Uterus (tissue), 4 donors: ENCODE measurements around the gene LHPP. TPM values are rescaled to one million over a fixed set of nuclear protein-coding genes. Genes with fewer than 3 reads are reported as not detected.

Experiments used
- DNase-seq, 2 donors: peaks; one replicate each; pipeline ENCODE4 v3.0.0-alpha.2; 2019 to 2020
- H3K27ac ChIP-seq, 2 donors: fragments of 200-600 bp; sonication (generic); 1 replicate in 1 of 2; 2 replicates in 1 of 2; pipeline ENCODE4 v1.5.1; 2016 to 2018
- H3K27me3 ChIP-seq, 2 donors: fragments of 200-600 bp; sonication (generic); one replicate each; pipeline ENCODE4 v1.5.1; 2018 to 2019; ENCODE audit warnings: control low read depth in 1 of 2
- H3K36me3 ChIP-seq, 2 donors: fragments of 200-600 bp; sonication (generic); one replicate each; pipeline ENCODE4 v1.5.1; 2019; ENCODE audit warnings: control low read depth in 1 of 2
- H3K4me1 ChIP-seq, 2 donors: fragments of 200-600 bp; sonication (generic); one replicate each; pipeline ENCODE4 v1.5.1; 2018 to 2019; ENCODE audit warnings: control low read depth in 1 of 2
- H3K4me3 ChIP-seq, 2 donors: fragments of 200-600 bp; sonication (generic); 1 replicate in 1 of 2; 2 replicates in 1 of 2; pipeline ENCODE4 v1.5.1; 2018 to 2019; ENCODE audit warnings: mild to moderate bottlenecking in 1 of 2
- H3K9me3 ChIP-seq, 2 donors: fragments of 200-600 bp; sonication (generic); one replicate each; pipeline ENCODE4 v1.5.1; 2019; ENCODE audit warnings: control low read depth in 1 of 2
- CTCF ChIP-seq, 4 experiments: fragments of 200-600 bp in 2 of 4; fragments of 450-650 bp in 2 of 4; sonication (generic) in 2 of 4; IDR thresholded peaks; one replicate each; pipeline ENCODE4 v1.5.1; 2016 to 2019; ENCODE audit warnings: antibody characterized with exemption in 4 of 4, mild to moderate bottlenecking in 2 of 4, moderate library complexity in 1 of 4
- POLR2A ChIP-seq, 2 donors: fragments of 450-650 bp; IDR thresholded peaks; one replicate each; pipeline ENCODE4 v1.6.1; 2016; ENCODE audit warnings: antibody characterized with exemption in 2 of 2, mild to moderate bottlenecking in 1 of 2, moderate library complexity in 1 of 2
- intact Hi-C: fragments of 100-400 bp; cut with DNase I; formaldehyde crosslinking; loops from one replicate; pipeline ENCODE4 v1.15.1; 2023; ENCODE audit warnings: low total_unique reads
- total RNA-seq, 4 donors: library from RNA; depleted of rRNA in 3 of 4; stranded (reverse); fragments of >200 nt in 3 of 4; gene quantifications; one replicate each; pipeline versions ENCODE4 v1.1.0 to v1.2.4, GENCODE V29; 2014 to 2023
- donor health status: DM: yes; HTN: yes; CAD: no.

Gene LHPP
- total RNA-seq, 4 donors from 2014 or later = 0.51 to 23.2 (median 15.3) TPM; not detected in 1

DNA sequence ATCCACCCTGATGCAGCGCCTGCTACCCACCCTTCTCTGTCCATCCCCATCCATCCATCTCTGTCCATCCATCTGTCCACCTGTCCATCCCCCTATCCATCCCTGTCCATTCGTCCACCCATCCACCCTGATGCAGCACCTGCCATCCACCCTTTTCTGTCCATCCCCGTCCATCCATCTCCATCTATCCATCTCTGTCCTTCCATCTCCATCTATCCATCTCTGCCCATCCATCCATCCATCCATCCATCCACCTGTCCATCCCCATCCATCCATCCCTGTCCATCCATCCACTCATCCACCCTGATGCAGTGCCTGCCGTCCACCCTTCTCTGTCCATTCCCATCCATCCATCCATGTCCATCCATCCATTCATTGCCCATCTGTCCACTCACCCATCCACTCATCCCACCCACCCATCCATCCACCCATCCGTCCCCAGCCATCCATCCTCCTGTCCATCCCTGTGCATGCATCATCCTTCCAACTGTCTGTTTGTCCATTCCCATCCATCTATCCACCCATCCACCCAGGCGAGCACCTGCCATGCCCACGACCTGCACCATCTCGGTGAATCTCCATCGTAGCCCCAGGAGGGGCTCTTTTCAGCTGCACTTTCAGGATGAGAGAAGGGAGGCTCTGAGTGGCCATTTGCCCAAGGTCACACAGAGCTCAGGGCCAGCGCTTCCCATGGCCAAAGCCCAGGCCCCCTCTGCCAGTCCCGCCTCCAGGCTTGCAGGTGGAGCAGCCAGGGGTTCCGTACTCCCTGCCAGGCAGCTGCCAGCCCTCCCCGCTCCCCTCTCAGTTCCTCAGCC, 137.4 kb downstream of the LHPP start:
- no peaks in the 10 kb centered on the region for H3K27me3 ChIP-seq
- H3K27ac ChIP-seq = no peak overlapping the region
- H3K9me3 ChIP-seq = no peaks in the 10 kb centered on the region
- no peak for DNase-seq
- H3K4me1 ChIP-seq = no peaks in the 10 kb centered on the region
- TF ChIP-seq CTCF (IDR thresholded peaks at IDR 0.05) (no peak), POLR2A (IDR thresholded peaks at IDR 0.05) (no peak)
- intact Hi-C loops = no loop called here
- H3K36me3 ChIP-seq = no peaks in the 10 kb centered on the region
- no peak overlapping the region for H3K4me3 ChIP-seq

DNA sequence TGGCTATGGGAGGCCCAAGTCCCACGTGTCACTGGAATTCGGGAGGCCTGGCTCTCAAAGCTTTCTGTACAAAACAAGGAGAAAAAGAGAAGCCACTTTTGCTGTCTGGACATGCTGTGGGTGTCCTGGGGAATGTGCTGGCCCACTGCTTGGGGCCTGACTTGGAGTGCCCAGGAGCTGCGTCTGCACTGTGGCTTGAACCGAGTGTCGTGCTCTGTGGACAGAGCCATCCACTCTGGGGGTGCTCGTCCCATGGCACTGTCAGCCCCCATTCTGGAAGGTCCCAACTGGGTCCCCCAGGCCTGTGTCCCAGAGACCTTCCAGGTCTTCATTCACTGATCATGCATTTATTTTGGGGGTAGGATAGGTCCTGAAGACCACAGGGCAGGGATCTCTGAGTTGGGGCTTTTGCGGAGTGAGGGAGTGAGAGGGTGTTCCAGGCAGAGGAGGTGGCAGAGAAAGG, 138.0 kb downstream of the LHPP start:
- H3K4me3 ChIP-seq = no peak overlapping the region
- no peaks in the 10 kb centered on the region for H3K27me3 ChIP-seq
- TF ChIP-seq POLR2A (IDR thresholded peaks at IDR 0.05) (no peak), CTCF (IDR thresholded peaks at IDR 0.05) (no peak)
- DNase-seq = no peak
- H3K27ac ChIP-seq = no peak overlapping the region
- no peaks in the 10 kb centered on the region for H3K9me3 ChIP-seq
- no peaks in the 10 kb centered on the region for H3K36me3 ChIP-seq
- H3K4me1 ChIP-seq = no peaks in the 10 kb centered on the region
- intact Hi-C loops = no loop called here

- Histone ChIP-seq H3K9me3 (no peaks in the 10 kb centered on the region), H3K4me3 (no peak overlapping the region), H3K27ac (no peak overlapping the region), H3K4me1 (no peaks in the 10 kb centered on the region), H3K27me3 (no peaks in the 10 kb centered on the region), H3K36me3 (no peaks in the 10 kb centered on the region)
- no peak for DNase-seq
- intact Hi-C loops = no loop called here
- TF ChIP-seq POLR2A (IDR thresholded peaks at IDR 0.05) (no peak), CTCF (IDR thresholded peaks at IDR 0.05) (no peak)
Measured at GRCh38 chr10:124600051-124600880, 138.6 kb downstream of the LHPP start.

DNA sequence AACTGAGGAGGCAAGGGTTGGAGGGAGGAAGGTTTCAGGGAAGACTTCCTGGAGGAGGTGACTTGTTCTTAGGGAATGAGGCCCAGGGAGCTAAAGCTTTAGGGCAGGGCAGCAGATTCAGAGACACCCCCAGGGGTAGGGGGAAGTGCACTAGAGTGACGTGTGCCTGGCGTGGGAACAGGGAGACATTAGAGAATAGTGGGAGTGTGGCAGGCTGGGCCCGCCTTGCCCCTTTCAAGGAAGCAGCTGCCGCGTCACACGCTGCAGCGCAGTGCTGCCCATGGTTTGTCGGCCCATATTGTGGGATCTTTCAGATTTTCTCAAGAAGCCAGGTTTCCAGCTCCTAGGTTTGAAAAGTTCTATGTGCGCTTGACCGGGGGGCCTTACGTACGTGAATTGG, 139.4 kb downstream of the LHPP start:
- intact Hi-C loops = no loop called here
- Histone ChIP-seq H3K4me1 (no peaks in the 10 kb centered on the region), H3K4me3 (no peak overlapping the region), H3K27ac (no peak overlapping the region), H3K9me3 (no peaks in the 10 kb centered on the region), H3K36me3 (no peaks in the 10 kb centered on the region), H3K27me3 (no peaks in the 10 kb centered on the region)
- no peak for TF ChIP-seq POLR2A (IDR thresholded peaks at IDR 0.05)
- TF ChIP-seq CTCF (IDR thresholded peaks at IDR 0.05) = no peak
- DNase-seq = no peak
